Adrenal gland (tissue), 12 donors: Measurements from ENCODE around the gene CHD3. TPM values are rescaled to one million over a fixed set of nuclear protein-coding genes. Genes with fewer than 3 reads are reported as not detected.
"Not testable (repeated sequence)": the region's sequence is repeated elsewhere in the genome, so short reads cannot be mapped to it uniquely, and the experiment has no call there.

Experiments
- DNase-seq, 7 donors: peaks; one replicate each; pipeline ENCODE4 v3.0.0-alpha.2; 2019 to 2020
- H3K27ac ChIP-seq, 5 donors: fragments of 200-600 bp; sonication (generic) in 4 of 5; 1 replicate in 3 of 5; 2 replicates in 2 of 5; pipeline versions ENCODE4 v1.5.1 to v1.8.0; 2016 to 2020; ENCODE audit warnings: mild to moderate bottlenecking in 1 of 5
- H3K27me3 ChIP-seq: fragments of 200-600 bp; 2 replicates; pipeline ENCODE4 v1.8.0; 2021
- H3K36me3 ChIP-seq, 2 donors: fragments of 200-600 bp; replicated peaks in 1 of 2; 1 replicate in 1 of 2; 2 replicates in 1 of 2; pipeline versions ENCODE4 v1.5.1 to v1.8.0; 2018 to 2022
- H3K4me1 ChIP-seq, 2 donors: fragments of 200-600 bp; replicated peaks in 1 of 2; 1 replicate in 1 of 2; 2 replicates in 1 of 2; pipeline versions ENCODE4 v1.5.1 to v1.8.0; 2018 to 2021
- H3K4me3 ChIP-seq, 4 donors: fragments of 200-600 bp; sonication (generic) in 3 of 4; one replicate each; pipeline ENCODE4 v1.5.1; 2016 to 2018
- H3K9me3 ChIP-seq, 3 donors: fragments of 200-600 bp; sonication (generic) in 1 of 3; replicated peaks in 1 of 3; 1 replicate in 2 of 3; 2 replicates in 1 of 3; pipeline versions ENCODE4 v1.5.1 to v1.8.0; 2016 to 2021
- POLR2A ChIP-seq, 2 donors: fragments of 450-650 bp; IDR thresholded peaks; one replicate each; pipeline ENCODE4 v1.6.1; 2017; ENCODE audit warnings: antibody characterized with exemption in 2 of 2, mild to moderate bottlenecking in 2 of 2, moderate library complexity in 1 of 2
- WGBS, 4 donors: extraction: QIAGEN DNeasy Blood & Tissue Kit in 2 of 4; methylation state at CpG; one replicate each; pipeline versions ENCODE4 v1.1.5 to v1.1.7; 2013 to 2017; 5-methylcytosine and 5-hydroxymethylcytosine counted together
- intact Hi-C, 2 donors: fragments of 100-400 bp; cut with DNase I; formaldehyde crosslinking; loops; one replicate each; pipeline versions ENCODE4 v1.14.1 to v1.15.0; 2022 to 2023
- polyA plus RNA-seq, 3 donors: library from polyadenylated mRNA; stranded (reverse); fragments of 200-250 nt in 2 of 3; fragments of 350-450 nt in 1 of 3; fragmentation: Illumina TruSeq in 1 of 3; extraction: RNeasy Lipid Tissue Mini Kit (QIAGEN cat#74804) in 1 of 3; gene quantifications; one replicate each; pipeline ENCODE4 v1.2.3, GENCODE V29; 2013 to 2014
- total RNA-seq, 9 donors: library from RNA; depleted of rRNA in 4 of 9; stranded (reverse); fragments of >200 nt in 4 of 9; fragments of 120-200 nt in 1 of 9; fragmentation: NEBNext Ultra II Directional in 1 of 9; extraction: Animal tissue kit (Norgen Biotek cat#: 25700) in 1 of 9; gene quantifications; one replicate each; pipeline versions ENCODE4 v1.1.0 to v1.2.4, GENCODE V29; 2013 to 2023
- TF ChIP-seq, protein P1 (sequence below), 6 experiments: fragments of 450-650 bp in 4 of 6; fragments of 200-600 bp in 2 of 6; sonication (generic) in 1 of 6; IDR thresholded peaks; 1 replicate in 5 of 6; 2 replicates in 1 of 6; pipeline versions ENCODE4 v1.5.1 to v1.8.0; 2016 to 2021; ENCODE audit warnings: antibody characterized with exemption in 6 of 6, mild to moderate bottlenecking in 2 of 6, moderate library complexity in 1 of 6
- donor health status: healthy with polysubstance abuse.
- donor health status: Bipolar disorder and iron deficiency.
- donor health status: DM: yes; HTN: yes; CAD: no.
- donor health status: DM: no; HTN: no; CAD: no.
- donor health status: DM: no; HTN: no; CAD: no.
- donor health status: DM: yes; HTN: yes; CAD: no.

Gene CHD3
- total and polyA plus RNA-seq, 12 donors: 43.8 to 326 (median 91.5) TPM

DNA sequence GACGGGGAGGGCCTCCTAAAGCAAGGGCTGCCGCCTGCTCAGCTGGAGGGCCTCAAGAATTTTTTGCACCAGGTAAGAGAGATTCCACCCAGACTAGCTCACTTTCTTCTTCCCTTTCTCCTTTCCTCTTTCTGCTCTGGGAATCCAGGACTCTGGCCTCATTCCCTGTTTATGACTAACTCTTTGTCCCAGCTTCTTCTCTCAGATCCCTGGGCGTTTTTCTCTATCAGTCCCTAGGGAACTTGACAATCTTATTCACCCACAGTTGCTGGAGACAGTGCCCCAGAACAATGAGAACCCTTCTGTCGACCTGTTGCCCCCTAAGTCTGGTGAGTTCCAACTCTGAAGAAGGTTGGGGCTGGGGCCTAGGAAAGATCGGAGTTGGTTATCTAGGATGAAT is 59.1 kb downstream of the CHD3 start:
- peaks cover 0 to 62% of the 10 kb centered on the region in 2 donors for H3K36me3 ChIP-seq
- no peak for DNase-seq
- no peaks in the 10 kb centered on the region for H3K9me3 ChIP-seq
- H3K27me3 ChIP-seq: no peaks in the 10 kb centered on the region
- 87 to 89% (median 88%) methylated on average over 4 to 5 of the region's 5 CpGs for WGBS, 4 donors
- H3K27ac ChIP-seq: no peak overlapping the region
- intact Hi-C loops: no loop called here
- no peak overlapping the region for H3K4me3 ChIP-seq
- no peak for TF ChIP-seq POLR2A (IDR thresholded peaks at IDR 0.05)
- TF ChIP-seq, protein P1, sequence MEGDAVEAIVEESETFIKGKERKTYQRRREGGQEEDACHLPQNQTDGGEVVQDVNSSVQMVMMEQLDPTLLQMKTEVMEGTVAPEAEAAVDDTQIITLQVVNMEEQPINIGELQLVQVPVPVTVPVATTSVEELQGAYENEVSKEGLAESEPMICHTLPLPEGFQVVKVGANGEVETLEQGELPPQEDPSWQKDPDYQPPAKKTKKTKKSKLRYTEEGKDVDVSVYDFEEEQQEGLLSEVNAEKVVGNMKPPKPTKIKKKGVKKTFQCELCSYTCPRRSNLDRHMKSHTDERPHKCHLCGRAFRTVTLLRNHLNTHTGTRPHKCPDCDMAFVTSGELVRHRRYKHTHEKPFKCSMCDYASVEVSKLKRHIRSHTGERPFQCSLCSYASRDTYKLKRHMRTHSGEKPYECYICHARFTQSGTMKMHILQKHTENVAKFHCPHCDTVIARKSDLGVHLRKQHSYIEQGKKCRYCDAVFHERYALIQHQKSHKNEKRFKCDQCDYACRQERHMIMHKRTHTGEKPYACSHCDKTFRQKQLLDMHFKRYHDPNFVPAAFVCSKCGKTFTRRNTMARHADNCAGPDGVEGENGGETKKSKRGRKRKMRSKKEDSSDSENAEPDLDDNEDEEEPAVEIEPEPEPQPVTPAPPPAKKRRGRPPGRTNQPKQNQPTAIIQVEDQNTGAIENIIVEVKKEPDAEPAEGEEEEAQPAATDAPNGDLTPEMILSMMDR (IDR thresholded peaks at IDR 0.05): no peak
- no peaks in the 10 kb centered on the region for H3K4me1 ChIP-seq

DNA sequence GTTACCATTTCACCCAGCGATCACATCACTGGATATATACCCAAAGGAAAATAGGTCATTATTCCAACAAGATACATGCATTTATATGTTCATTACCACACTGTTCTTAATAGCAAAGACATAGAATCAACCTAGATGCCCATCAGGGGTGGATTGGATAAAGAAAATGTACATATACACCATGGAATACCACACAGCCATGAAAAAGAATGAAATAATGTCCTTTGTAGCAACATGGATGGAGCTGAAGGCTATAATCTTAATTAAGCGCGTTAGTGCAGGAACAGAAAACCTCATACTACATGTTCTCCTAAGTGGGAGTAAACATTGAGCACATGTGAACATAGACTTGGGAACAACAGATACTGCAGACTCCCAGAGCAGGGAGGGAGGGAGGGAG is 62.0 kb downstream of the CHD3 start:
- Histone ChIP-seq H3K4me1 (no peaks in the 10 kb centered on the region), H3K4me3 (no peak overlapping the region), H3K27ac (no peak overlapping the region), H3K9me3 (no peaks in the 10 kb centered on the region), H3K36me3 (peaks cover 0 to 36% of the 10 kb centered on the region in 2 donors), H3K27me3 (no peaks in the 10 kb centered on the region)
- no peak for DNase-seq
- intact Hi-C loops: no loop called here
- TF ChIP-seq, protein P1 (IDR thresholded peaks at IDR 0.05): no peak
- no peak for TF ChIP-seq POLR2A (IDR thresholded peaks at IDR 0.05)
- 80 to 97% (median 84%) methylated on average over 3 of the region's 3 CpGs for WGBS, 4 donors

DNA sequence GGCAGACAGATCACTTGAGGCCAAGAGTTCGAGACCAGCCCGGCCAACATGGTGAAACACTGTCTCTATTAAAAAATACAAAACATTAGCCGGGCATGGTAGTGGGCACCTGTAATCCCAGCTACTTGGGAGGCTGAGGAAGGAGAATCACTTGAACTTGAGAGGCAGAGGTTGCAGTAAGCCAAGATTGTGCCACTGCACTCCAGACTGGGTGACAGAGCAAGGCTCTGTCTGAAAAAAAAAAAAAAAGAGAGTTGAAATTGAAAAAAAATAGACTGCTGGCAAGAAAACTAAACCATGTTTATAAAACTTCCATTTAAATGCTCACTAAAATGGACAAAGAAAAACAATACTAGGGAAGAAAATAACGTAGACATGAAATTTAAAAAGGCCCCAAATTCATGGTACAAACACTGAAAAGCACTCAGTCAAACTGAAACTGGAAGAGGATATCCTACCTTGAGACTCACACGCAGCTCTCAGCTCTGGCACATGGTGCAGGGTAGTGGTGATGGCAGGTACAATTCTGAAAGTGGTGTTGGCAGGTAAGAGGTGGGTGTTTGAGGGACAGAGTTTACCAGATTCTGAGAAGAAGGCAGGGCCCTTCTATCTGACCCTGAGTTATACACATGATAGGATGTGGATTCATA is 62.7 kb downstream of the CHD3 start:
- no peak for DNase-seq
- 72 to 81% (median 77%) methylated on average over 5 of the region's 5 CpGs for WGBS, 4 donors
- Histone ChIP-seq H3K27me3 (no peaks in the 10 kb centered on the region), H3K4me1 (no peaks in the 10 kb centered on the region), H3K4me3 (no peak overlapping the region), H3K27ac (no peak overlapping the region), H3K9me3 (no peaks in the 10 kb centered on the region), H3K36me3 (peaks cover 0 to 29% of the 10 kb centered on the region in 2 donors)
- TF ChIP-seq POLR2A (IDR thresholded peaks at IDR 0.05): no peak
- TF ChIP-seq, protein P1 (IDR thresholded peaks at IDR 0.05): no peak
- intact Hi-C loops: no loop called here

DNA sequence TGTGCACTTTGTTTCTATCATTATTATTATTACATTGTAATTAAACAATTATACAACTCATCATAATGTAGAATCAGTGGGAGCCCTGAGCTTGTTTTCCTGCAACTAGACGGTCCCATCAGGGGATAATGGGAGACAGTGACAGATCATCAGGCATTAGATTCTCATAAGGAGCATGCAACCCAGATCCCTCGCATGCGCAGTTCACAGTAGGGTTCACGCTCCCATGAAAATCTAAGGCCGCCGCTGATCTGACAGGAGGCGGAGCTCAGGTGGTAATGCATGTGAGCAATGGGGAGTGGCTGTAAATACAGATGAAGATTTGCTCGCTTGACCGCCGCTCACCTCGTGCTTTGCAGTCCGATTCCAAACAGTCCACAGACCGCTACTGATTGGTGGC is 64.7 kb downstream of the CHD3 start:
- H3K36me3 ChIP-seq: peaks cover 0 to 12% of the 10 kb centered on the region in 2 donors
- H3K9me3 ChIP-seq, H3K27ac ChIP-seq, DNase-seq, H3K4me1 ChIP-seq, H3K4me3 ChIP-seq, H3K27me3 ChIP-seq, intact Hi-C loops: not testable (repeated sequence)
- WGBS, 4 donors: 91 to 96% (median 92%) methylated on average over 9 to 13 of the region's 13 CpGs
